Endothelial cell of umbilical vein (primary cell): ENCODE measurements around the gene DAP. TPM values are rescaled to one million over a fixed set of nuclear protein-coding genes. Genes with fewer than 3 reads are reported as not detected.

ENCODE experiments used
- BruUV-seq: library from RNA; stranded (reverse); fragments of 400-500 nt; replicated peaks from 2 replicates; lab custom pipeline; 2021; lab: Mats Ljungman, UMichigan
- CTCF ChIA-PET: fragments of 300-600, 350-600 bp; sonication (Branson Sonifier 250); formaldehyde crosslinking; loops from one replicate; lab custom pipeline; 2021; ENCODE audit warnings: antibody characterized with exemption, inconsistent platforms; lab: Charles Lee
- POLR2A ChIA-PET: fragments of 300-600, 350-600 bp; sonication (Branson Sonifier 250); formaldehyde crosslinking; loops from one replicate; lab custom pipeline; 2021; ENCODE audit warnings: antibody characterized with exemption, inconsistent platforms; lab: Charles Lee
- DNase-seq: peaks from one replicate; pipeline ENCODE4 v3.0.0-alpha.2; 2011; ENCODE audit warnings: low read depth, low spot score
- FAIRE-seq: peaks from 2 replicates; lab custom pipeline; 2011; peaks lifted over from hg19 to GRCh38; lab: Jason Lieb, UNC
- H2AFZ ChIP-seq: 2 replicates; pipeline ENCODE4 v1.6.0; 2012; ENCODE audit warnings: low read depth, low read length, control low read depth, inconsistent platforms
- H3K27ac ChIP-seq: 2 replicates; pipeline ENCODE4 v1.5.1; 2011; ENCODE audit warnings: low read depth, mild to moderate bottlenecking, control low read depth, low read length, moderate library complexity; ENCODE audit not compliant: insufficient read depth
- H3K27me3 ChIP-seq, 2 experiments: 2 replicates each; pipeline versions ENCODE4 v1.6.0 to v1.6.1; 2011; ENCODE audit warnings: low read length in 2 of 2, mixed read lengths in 1 of 2; ENCODE audit not compliant: control insufficient read depth in 2 of 2, insufficient read depth in 2 of 2
- H3K36me3 ChIP-seq, 2 experiments: 2 replicates in 1 of 2; 3 replicates in 1 of 2; pipeline ENCODE4 v1.5.1; 2011; ENCODE audit warnings: low read length in 2 of 2, mild to moderate bottlenecking in 1 of 2, moderate library complexity in 1 of 2; ENCODE audit not compliant: control insufficient read depth in 2 of 2, insufficient read depth in 2 of 2; ENCODE audit errors: extremely low read depth in 1 of 2
- H3K4me1 ChIP-seq: 3 replicates; pipeline ENCODE4 v1.5.1; 2011; ENCODE audit warnings: mild to moderate bottlenecking, low read length; ENCODE audit not compliant: control insufficient read depth, insufficient read depth; ENCODE audit errors: extremely low read depth
- H3K4me2 ChIP-seq: 2 replicates; pipeline ENCODE4 v1.6.1; 2011; ENCODE audit warnings: low read length, control low read depth, mixed read lengths; ENCODE audit not compliant: insufficient read depth
- H3K4me3 ChIP-seq, 3 experiments: fragments of 200-600 bp in 1 of 3; sonication (generic), shearing (Covaris generic) in 1 of 3; replicated peaks in 1 of 3; 2 replicates each; pipeline ENCODE4 v1.5.1; 2011 to 2016; ENCODE audit warnings: control low read depth in 3 of 3, low read length in 3 of 3, mild to moderate bottlenecking in 2 of 3, inconsistent platforms in 1 of 3, low read depth in 1 of 3, moderate library complexity in 1 of 3; ENCODE audit not compliant: insufficient read depth in 1 of 3
- H3K79me2 ChIP-seq: 2 replicates; pipeline ENCODE4 v1.6.0; 2012; ENCODE audit warnings: low read length, inconsistent platforms; ENCODE audit not compliant: control insufficient read depth, insufficient read depth
- H3K9ac ChIP-seq: replicated peaks from 2 replicates; pipeline ENCODE3; 2011; ENCODE audit warnings: low read length, control low read depth; ENCODE audit not compliant: insufficient read depth; ENCODE audit errors: extremely low read depth
- H3K9me1 ChIP-seq: replicated peaks from 3 replicates; pipeline ENCODE4 v1.6.0; 2011; ENCODE audit warnings: mild to moderate bottlenecking, low read length; ENCODE audit not compliant: control insufficient read depth, insufficient read depth; ENCODE audit errors: extremely low read depth
- H3K9me3 ChIP-seq: replicated peaks from 2 replicates; pipeline ENCODE4 v1.5.1; 2012; ENCODE audit warnings: low read length, inconsistent platforms; ENCODE audit not compliant: control insufficient read depth, insufficient read depth
- H4K20me1 ChIP-seq: replicated peaks from 2 replicates; pipeline ENCODE3; 2011; ENCODE audit warnings: mild to moderate bottlenecking, low read length; ENCODE audit not compliant: control insufficient read depth, insufficient read depth; ENCODE audit errors: extremely low read depth
- EZH2 ChIP-seq: IDR thresholded peaks from 2 replicates; pipeline ENCODE4 v1.6.1; 2012; ENCODE audit warnings: borderline replicate concordance, low read depth, mild to moderate bottlenecking, moderate library complexity, low read length, inconsistent platforms; ENCODE audit not compliant: severe bottlenecking
- FOS ChIP-seq: IDR thresholded peaks from 2 replicates; pipeline ENCODE4 v1.6.1; 2011; ENCODE audit warnings: mild to moderate bottlenecking, low read length, moderate library complexity, borderline replicate concordance; ENCODE audit not compliant: insufficient read depth
- GATA2 ChIP-seq: IDR thresholded peaks from 2 replicates; pipeline ENCODE4 v1.7.0; 2011; ENCODE audit warnings: low read depth, mild to moderate bottlenecking, moderate library complexity, mixed read lengths, low read length; ENCODE audit not compliant: insufficient read length, insufficient read depth
- JUN ChIP-seq: IDR thresholded peaks from 2 replicates; pipeline ENCODE4 v1.6.1; 2011; ENCODE audit warnings: borderline replicate concordance, low read depth; ENCODE audit not compliant: insufficient read length, insufficient read depth
- MYC ChIP-seq: IDR thresholded peaks from one replicate; pipeline ENCODE4 v1.6.1; 2011; ENCODE audit warnings: mild to moderate bottlenecking, low read depth, low read length
- POLR2A ChIP-seq: IDR thresholded peaks from 2 replicates; pipeline ENCODE4 v1.6.1; 2012; ENCODE audit warnings: low read depth, mild to moderate bottlenecking, control low read depth, low read length
- POLR2AphosphoS5 ChIP-seq: IDR thresholded peaks from 2 replicates; pipeline ENCODE4 v1.6.1; 2012; ENCODE audit warnings: low read depth, mild to moderate bottlenecking, control low read depth, low read length, moderate library complexity; ENCODE audit not compliant: insufficient read depth
- dilution Hi-C: fragments of 300-500 bp; cut with MboI; formaldehyde crosslinking; loops from one replicate; pipeline ENCODE4 v1.15.0; 2019; ENCODE audit warnings: low sequenced_read_pairs; ENCODE audit not compliant: extremely low pct_ligation_motif_present
- intact Hi-C: fragments of 100-400 bp; cut with micrococcal nuclease; formaldehyde crosslinking; loops from one replicate; pipeline ENCODE4 v1.10.0; 2022
- polyA plus RNA-seq, 4 experiments: library from polyadenylated mRNA; depleted of rRNA in 3 of 4; stranded (reverse) in 3 of 4; unstranded in 1 of 4; fragments of >200 nt; gene quantifications; 2 replicates each; pipeline versions ENCODE4 v1.2.1 to v1.2.3, GENCODE V29; 2011 to 2012; ENCODE audit warnings: missing spikeins in 1 of 4
- total RNA-seq: library from RNA; stranded (reverse); gene quantifications from 2 replicates; pipeline ENCODE4 v1.2.3, GENCODE V29; 2021
- TF ChIP-seq, protein P1 (sequence below), 2 donors: IDR thresholded peaks; 1 replicate in 1 of 2; 2 replicates in 1 of 2; pipeline ENCODE4 v1.5.1; 2011; ENCODE audit warnings: low read length in 2 of 2, mild to moderate bottlenecking in 2 of 2, moderate library complexity in 2 of 2, control low read depth in 1 of 2, inconsistent platforms in 1 of 2, low read depth in 1 of 2; ENCODE audit not compliant: insufficient read depth in 1 of 2; ENCODE audit errors: extremely low read depth in 1 of 2
- TF ChIP-seq, protein P2 (sequence below): IDR thresholded peaks from 2 replicates; pipeline ENCODE4 v1.6.1; 2011; ENCODE audit not compliant: insufficient read depth, insufficient read length

Gene DAP
- total and polyA plus RNA-seq, 2 donors (not counting 3 experiments of a cell fraction or from before 2014, with no cell fraction given) = 79.8 to 188 TPM

DNA sequence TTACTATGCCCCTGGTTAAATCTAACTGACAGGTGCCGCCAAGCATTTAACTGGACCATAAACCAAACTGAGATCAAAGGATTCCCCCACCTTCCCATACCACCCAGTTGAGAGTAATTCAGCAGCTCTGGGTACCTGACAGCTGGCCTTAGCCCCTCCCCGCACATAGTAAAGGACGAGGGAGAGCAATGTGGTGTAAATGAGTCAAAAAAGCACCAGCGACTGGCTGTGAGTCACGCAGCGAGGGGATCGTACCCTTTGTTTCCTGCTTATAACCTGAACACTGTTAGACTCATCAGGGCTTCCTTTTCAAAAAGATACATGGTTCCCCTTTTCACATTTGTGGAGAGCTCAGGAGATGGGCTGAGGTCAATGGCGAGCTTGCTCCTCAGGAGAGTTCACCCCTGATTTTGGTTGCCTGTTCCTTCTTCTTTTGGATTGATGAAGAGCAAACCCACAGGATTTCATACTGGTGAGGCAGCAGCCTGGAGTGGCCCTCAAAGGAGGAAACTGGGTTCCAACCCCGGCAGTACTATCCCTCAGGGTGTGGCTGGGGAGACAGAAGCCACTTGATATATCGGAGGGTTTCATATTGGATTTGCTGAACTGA lies 125.7 kb downstream of the DAP start:
- H3K36me3 ChIP-seq = no peaks in the 10 kb centered on the region
- dilution Hi-C loops = no loop called here
- no peaks in the 10 kb centered on the region for H3K27me3 ChIP-seq
- H2AFZ ChIP-seq = no peak overlapping the region
- no peaks in the 10 kb centered on the region for H4K20me1 ChIP-seq
- peak overlapping the region; percentile 26 for H3K4me2 ChIP-seq
- H3K9me1 ChIP-seq = no peaks in the 10 kb centered on the region
- H3K27ac ChIP-seq = no peak overlapping the region
- intact Hi-C loops = no loop called here
- H3K79me2 ChIP-seq = no peaks in the 10 kb centered on the region
- H3K4me1 ChIP-seq = peaks cover 18% of the 10 kb centered on the region
- FAIRE-seq (peak; percentile 77), DNase-seq (peak; percentile 64)
- H3K4me3 ChIP-seq = no peak overlapping the region
- ChIA-PET POLR2A (no interaction called here), CTCF (interaction anchor here (1.1 to 1.5 kb wide), 4 partner anchors 10 to 183 kb away, joined by 3 to 10 read pairs (median 4); no protein-coding TSS in a partner anchor)
- TF ChIP-seq POLR2AphosphoS5 = no peak
- peak; percentile 50 for TF ChIP-seq JUN
- TF ChIP-seq FOS = peak; percentile 88
- TF ChIP-seq MYC = no peak
- no TSS peak for BruUV-seq
- H3K9me3 ChIP-seq = no peaks in the 10 kb centered on the region
- no peak overlapping the region for H3K9ac ChIP-seq

DNA sequence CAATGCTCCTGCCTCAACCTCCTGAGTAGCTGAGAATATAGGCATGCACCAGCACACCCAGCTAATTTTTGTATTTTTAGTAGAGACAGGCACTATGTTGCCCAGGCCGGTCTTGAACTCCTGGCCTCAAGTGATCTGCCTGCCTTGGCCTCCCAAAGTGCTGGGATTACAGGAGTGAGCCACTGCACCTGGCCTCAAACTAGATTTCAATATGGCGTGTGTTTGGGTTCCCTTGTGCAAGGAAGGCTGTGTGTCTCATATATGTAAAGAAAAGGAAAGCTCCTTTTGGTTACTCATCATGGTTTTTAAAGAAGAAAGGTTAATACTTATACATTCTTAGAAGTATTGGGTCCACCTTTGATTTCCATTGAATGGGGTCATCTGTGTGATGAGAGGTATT lies 126.5 kb downstream of the DAP start:
- peaks cover 18% of the 10 kb centered on the region for H3K4me1 ChIP-seq
- CTCF ChIA-PET = interaction anchor here (1.1 to 1.5 kb wide), 6 partner anchors 11 to 194 kb away, joined by 3 to 10 read pairs (median 3); no protein-coding TSS in a partner anchor
- FAIRE-seq = no peak

More for the DNA sequence above, 126.5 kb downstream of the DAP start:
- H4K20me1 ChIP-seq = no peaks in the 10 kb centered on the region
- no peaks in the 10 kb centered on the region for H3K27me3 ChIP-seq
- TF ChIP-seq POLR2A (no peak), FOS (no peak), MYC (no peak), GATA2 (no peak), JUN (no peak), POLR2AphosphoS5 (no peak), EZH2 (no peak)
- TF ChIP-seq, protein P1, sequence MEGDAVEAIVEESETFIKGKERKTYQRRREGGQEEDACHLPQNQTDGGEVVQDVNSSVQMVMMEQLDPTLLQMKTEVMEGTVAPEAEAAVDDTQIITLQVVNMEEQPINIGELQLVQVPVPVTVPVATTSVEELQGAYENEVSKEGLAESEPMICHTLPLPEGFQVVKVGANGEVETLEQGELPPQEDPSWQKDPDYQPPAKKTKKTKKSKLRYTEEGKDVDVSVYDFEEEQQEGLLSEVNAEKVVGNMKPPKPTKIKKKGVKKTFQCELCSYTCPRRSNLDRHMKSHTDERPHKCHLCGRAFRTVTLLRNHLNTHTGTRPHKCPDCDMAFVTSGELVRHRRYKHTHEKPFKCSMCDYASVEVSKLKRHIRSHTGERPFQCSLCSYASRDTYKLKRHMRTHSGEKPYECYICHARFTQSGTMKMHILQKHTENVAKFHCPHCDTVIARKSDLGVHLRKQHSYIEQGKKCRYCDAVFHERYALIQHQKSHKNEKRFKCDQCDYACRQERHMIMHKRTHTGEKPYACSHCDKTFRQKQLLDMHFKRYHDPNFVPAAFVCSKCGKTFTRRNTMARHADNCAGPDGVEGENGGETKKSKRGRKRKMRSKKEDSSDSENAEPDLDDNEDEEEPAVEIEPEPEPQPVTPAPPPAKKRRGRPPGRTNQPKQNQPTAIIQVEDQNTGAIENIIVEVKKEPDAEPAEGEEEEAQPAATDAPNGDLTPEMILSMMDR (IDR thresholded peaks at IDR 0.05; ENCODE audit: extremely low read depth in 1 of 2, insufficient read depth in 1 of 2, low read depth in 1 of 2, low read length in 2 of 2) = no peak
- TF ChIP-seq, protein P2, sequence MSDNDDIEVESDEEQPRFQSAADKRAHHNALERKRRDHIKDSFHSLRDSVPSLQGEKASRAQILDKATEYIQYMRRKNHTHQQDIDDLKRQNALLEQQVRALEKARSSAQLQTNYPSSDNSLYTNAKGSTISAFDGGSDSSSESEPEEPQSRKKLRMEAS = no peak
- no peak overlapping the region for H3K4me3 ChIP-seq
- BruUV-seq = no TSS peak
- no peak for DNase-seq
- no peaks in the 10 kb centered on the region for H3K79me2 ChIP-seq
- no peaks in the 10 kb centered on the region for H3K9me1 ChIP-seq
- intact Hi-C loops = no loop called here
- dilution Hi-C loops = no loop called here
- no peak overlapping the region for H3K27ac ChIP-seq
- H3K9me3 ChIP-seq = no peaks in the 10 kb centered on the region
- H3K4me2 ChIP-seq = no peak overlapping the region
- H3K9ac ChIP-seq = no peak overlapping the region
- H3K36me3 ChIP-seq = no peaks in the 10 kb centered on the region
- POLR2A ChIA-PET = no interaction called here
- no peak overlapping the region for H2AFZ ChIP-seq
